ENCODE measurements around the gene FRA10AC1.
A peak's percentile ranks its signal among the peaks of the same experiment; 100 is the strongest.

FRA10AC1 gene, protein sequence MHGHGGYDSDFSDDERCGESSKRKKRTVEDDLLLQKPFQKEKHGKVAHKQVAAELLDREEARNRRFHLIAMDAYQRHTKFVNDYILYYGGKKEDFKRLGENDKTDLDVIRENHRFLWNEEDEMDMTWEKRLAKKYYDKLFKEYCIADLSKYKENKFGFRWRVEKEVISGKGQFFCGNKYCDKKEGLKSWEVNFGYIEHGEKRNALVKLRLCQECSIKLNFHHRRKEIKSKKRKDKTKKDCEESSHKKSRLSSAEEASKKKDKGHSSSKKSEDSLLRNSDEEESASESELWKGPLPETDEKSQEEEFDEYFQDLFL

DNA sequence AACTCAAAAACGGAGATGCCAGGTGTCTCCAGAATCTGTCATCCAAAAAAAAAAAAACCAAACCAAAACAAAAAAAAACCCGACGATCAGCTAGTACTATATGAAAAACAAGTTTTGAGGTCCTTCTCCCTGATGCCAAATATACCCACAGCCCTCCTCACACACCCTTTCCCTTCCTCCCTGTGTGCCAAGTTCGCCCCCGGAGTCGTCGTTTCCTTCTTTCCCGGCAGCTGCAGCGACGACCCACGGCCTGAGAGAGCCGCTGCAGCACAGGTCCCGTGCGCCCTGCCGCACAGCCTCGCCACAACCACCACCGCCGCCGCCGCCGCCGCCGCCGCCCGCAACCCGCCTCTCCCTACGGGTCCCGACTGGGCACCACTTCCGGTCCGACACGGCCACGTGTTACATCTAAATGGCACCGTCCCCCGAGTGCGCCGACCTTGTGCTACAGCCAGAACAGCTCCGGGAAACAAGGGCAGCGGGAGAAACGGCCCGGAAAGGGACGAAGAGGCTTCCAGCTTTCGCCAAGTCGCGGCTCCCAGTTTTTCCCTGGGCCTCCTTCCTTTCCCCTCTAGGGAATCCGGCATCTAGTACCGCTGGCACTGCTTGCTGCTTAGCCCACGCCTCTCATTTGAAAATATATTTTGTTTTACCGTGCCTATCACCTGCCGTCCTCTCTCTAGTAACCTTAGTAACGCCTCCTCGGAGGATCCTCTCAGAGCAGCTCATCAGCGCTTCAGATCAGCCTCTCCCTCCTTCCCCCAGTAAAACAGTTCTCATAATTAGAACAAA lies at the start of gene FRA10AC1:
FRA10AC1 (minus strand) TSS at position 383 of the 792 bp plus-strand sequence. CDS start 2,486 bp downstream, outside the sequence.
- DNase-seq: peak; percentile 69

DNA sequence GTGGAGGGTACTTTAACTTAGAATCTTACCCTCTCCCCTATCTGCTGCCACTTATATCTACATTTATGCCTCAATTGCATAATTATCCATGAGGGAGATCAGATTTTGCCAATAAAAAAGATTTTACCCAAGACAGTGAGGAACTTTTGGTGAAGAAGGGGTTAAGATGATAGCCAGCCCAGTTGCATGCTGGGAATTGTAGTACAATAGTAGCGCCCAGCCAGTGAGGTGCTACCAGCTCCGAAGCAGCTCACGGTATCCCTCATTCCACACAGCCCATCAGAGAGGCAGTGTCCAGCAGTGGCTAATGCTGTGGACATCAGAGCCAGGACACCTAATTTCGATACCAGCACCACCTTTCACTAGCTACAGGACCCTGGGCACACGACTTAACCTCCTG lies 49.4 kb upstream of the FRA10AC1 start:
- no peak for DNase-seq

DNA sequence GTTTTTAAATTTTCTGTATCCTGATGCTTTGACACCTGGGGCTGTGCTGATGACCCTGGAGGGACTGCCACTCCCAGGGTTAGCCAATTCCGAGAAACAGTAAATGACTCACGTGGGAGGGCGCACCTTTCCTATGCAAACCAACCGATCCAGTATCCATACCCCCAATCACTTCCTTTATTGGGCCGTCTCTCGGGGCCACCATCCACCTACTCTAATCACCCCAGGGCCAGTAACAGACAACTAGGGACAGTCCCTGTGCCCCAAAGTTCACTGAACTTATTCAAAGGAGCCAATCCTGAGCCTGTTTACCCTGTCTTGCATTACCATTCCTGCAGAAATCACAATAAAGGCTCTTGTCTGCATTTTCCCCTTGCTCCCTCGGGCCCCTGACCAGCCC lies 48.7 kb upstream of the FRA10AC1 start:
- DNase-seq: no peak

DNA sequence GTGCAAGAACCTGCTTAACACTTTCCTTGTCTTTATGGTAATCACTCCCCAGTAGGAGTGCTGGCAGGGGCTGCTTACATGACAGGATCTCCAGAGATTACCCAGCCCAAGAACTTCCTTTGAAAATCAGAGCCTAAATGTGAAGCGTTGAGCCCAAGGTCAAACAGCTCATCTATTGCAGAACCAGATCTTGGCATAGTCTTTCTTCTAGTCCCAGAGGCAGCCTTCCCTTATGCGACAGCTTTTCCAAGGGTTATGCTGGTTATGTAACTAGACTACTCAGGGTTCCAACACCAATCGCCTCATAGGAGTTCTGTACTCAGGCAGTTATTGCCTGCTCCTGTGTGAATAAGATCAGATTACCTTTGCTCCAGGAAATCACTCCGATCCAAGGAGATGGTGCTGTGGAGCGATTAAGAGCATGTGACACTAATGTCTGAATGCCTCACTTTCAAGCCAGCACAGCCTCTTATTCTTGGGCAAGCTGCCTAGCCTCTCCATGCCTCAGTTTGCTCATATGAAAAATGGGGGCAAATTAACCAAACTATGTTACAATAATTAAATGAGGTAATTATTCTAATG lies 46.9 kb upstream of the FRA10AC1 start:
- DNase-seq: no peak

DNA sequence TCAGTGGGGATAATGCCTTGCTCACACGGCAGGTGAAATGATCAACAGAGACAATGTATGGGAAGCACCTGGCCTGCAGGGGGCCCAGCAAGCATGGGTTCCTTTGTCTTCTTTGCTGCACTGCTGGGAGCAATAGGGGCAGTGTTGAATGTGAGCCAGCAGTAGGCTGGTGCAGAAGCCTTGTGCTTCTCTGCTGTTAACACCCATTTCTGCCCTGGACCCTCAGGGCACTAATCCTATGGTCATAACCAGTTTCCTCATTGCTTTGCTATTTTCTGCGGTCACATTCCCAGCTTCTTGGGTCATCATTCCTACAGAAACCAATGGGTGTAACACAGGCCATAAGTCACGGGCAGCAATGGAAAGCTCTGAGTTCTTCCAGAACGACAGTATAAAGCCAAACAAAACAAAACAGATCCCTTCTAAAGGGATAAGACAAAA lies 44.5 kb upstream of the FRA10AC1 start:
- no peak for DNase-seq

DNA sequence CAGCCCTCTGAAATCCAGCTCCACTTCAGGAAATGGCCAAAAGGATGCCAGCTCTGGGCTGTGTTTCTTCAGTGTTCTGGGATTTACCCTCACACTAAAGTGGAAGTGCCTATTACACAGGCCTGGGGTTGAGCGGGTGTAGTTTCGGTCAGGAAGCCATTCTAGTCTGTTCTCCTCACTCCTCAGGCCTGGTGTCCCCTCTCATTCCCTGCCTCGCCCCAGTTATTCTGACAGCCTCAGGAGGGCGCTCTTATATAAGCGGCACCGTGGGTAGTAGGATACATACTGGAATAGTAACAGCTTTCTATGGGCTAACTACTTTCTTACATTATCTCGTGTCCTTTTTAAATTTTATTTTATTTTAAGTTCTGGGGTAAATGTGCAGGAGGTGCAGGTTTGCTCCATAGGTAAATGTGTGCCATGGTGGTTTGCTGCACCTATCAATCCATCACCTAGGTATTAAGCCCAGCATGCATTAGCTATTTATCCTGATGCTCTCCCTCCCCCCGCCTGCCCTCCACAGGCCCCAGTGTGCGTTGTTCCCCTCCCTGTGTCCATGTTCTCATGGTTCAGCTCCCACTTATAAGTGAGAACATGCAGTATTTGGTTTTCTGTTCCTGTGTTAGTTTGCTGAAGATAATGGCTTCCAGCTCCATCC lies 43.1 kb upstream of the FRA10AC1 start:
- no peak for DNase-seq

DNA sequence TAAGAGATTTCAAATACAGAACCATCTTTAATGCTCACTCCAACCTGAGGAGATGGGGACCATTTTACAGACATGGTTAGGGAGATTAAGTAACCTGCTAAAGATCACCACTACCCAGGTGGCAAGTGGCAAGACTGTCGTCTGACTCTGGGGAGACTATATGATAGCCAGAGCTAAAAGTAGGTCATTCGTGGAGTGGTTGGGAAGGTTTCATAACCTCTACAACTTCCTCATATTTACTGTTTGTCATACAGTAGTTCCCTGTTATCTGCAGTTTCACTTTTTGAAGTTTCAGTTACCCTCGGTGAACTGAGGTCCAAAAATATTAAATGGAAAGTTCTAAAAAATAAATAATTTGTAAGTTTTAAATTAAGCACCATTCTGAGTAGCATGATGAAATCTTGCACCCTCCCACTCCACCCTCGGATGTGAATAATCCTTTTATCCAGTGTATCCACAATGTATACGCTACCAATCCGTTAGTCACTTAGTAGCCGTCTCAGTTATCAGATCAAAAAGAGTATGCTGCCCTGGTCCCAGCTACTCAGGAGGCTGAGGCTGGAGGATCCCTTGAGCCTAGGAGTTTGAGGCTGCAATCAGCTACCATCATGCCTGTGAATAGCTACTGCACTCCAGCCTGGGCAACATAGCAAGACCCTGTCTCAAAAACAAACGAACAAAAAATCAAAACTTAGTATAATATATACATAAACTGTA lies 40.4 kb upstream of the FRA10AC1 start:
- no peak for DNase-seq

DNA sequence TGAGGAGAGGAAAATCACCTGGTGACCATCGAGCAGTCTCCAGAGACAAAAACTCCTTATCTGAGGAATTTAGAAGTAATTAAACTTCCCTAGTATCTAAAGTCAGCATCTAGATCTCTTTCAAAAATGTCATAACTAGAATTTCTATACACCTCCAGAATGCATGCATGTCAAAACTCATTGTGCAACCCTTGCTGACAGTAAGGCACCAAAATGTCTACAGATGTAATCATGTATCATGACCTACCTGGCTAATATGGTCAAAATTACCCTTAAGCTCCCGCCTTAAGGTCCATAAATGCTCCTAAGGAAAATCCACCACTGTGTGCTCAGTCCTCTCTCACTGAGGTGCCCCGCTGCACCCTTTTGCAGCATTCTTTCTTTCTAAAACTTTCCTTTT lies 39.0 kb upstream of the FRA10AC1 start:
- no peak for DNase-seq

DNA sequence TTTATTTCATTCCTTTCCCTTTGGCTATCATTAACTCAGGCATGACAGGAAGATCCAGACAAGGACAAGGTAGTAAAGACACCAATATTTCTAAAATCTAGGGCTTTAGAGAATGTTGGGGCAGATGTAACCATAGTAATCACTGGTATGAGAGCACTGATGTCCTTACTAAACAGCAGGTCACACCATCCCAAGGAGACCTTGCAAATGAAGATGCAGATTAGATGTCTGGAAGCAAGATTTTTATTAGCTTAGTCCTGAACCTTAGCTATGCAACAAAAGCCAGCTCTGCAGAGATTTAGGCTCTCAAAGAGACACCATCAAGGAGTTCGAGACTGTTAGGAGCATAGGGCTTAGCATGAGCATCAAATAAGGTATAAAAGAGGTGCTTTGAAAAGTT lies 23.6 kb upstream of the FRA10AC1 start:
- no peak for DNase-seq

DNA sequence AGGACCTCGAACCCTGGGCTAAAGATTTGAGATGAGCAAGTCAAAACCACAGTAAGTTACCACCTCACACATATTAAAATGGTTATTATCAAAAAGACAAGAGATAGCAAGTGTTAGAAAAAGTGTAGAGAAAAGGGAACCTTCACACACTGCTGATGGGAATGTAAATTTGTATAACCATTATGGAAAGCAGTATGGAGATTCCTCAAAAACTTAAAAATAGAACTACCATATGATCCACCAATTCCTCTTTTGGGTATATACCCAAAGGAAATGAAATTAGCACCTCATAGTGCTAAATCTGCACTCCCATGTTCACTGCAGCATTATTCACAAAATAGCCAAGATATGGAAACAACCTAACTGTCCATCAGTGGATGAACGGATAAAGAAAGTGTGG lies 20.8 kb upstream of the FRA10AC1 start:
- no peak for DNase-seq

DNA sequence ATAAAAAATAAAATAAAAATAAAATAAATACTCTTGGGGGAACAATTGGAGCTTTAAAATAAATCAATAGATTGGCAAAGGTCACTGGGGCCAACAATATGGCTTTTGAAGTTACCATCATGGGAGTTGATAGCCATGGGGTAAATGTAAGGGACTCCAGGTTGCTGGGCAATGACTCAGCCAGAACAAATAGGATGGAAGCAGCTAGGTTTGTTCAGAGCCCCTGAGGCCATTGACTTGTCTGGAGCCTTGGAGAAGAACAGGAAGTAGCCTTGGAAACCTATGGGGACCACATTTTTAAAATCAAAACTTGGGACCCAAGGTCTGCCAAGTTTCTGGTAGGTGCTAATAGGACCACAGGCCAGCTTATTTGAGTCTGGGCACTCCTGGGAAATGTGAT lies 20.2 kb upstream of the FRA10AC1 start:
- DNase-seq: no peak

DNA sequence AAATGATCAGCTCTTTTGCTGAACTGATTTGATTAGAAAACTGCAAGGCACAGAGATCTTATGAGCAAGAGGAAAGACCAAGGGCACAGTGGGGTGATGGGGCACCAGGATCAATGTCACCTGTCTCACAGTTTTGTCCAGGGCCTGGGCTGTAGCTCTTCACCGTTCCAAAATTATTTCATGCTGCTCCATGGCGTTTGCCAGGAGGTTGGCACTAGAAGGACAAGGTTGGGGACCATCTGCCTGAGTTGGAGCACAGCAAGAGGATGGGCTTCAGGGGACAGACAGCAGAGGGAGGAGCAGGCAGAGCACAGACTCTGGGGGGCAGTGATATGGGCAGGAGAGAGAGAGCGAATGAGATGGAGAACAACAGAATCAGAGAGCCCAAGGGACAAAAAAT lies 17.5 kb upstream of the FRA10AC1 start:
- DNase-seq: no peak

DNA sequence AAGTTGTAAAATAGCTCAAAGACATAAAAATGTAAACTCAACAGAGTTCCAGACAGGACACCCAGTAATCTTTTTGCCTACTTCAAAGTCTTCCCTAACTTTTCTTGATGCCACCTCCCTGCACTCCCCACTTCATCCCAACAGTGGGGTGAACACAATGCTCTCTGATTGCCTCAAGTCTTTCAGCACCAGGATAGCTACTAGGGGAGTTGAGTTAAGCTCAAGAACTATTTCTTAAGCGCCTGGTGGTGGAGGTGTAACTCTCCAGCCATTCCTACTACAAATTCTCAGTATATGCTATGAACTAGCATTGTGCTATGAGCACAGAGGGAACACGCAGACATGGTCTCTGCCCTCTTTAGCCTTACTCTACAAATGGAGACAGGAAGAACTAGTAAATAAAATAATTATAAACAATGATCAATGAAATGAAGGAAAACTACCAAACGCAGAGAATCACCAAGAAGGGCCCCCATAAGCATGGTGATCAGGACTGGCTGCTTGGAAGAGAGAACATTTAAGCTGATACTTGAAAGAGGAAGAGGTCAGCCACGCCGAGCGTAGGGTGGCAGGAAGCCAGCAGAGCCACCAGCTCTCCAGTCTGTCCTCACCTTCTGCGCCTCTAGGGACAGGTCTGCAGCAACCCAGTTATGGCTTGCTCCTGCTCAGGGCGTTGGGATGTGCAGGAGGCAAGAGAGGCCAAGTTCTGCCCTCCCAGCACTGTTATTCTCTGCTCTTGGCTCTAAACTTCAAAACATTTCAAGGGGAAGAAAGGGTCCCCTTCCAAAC lies 16.7 kb upstream of the FRA10AC1 start:
- DNase-seq: no peak

DNA sequence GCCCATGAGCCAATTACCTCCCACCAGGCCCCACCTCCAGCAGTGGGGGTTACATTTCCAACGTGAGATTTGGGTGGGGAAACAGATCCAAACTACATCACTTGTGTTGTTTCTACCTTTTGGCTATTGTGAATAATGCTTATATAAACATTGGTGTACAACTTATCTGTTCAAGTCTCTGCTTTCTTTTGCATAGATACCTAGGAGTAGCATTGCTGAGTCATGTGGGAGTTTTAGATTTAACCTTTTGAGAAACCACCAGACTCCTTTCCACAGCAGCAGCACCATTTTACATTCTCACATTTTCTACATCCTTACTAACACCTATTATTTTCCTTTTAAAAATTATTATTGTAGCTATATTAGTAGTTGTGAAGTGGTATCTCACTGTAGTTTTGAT lies 14.4 kb upstream of the FRA10AC1 start:
- no peak for DNase-seq

DNA sequence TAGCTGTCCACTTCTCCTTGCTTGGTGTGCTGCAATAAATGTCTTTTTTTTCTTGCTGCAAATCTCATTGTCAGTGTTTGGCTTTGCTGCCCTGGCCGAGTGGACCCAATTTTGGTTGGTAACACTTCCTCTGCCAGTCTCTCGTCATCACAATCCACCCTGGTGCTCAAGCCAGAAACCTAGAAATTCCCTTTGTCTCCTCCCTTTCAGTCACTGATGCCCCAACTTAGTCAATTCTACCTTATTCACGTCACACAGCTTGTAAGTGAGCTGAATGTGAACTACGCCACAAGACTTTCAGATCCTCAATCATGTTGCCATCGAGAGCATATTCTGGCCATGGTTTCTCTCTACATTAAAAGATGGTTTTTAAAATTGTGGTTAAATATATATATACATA lies 13.0 kb upstream of the FRA10AC1 start:
- DNase-seq: no peak

DNA sequence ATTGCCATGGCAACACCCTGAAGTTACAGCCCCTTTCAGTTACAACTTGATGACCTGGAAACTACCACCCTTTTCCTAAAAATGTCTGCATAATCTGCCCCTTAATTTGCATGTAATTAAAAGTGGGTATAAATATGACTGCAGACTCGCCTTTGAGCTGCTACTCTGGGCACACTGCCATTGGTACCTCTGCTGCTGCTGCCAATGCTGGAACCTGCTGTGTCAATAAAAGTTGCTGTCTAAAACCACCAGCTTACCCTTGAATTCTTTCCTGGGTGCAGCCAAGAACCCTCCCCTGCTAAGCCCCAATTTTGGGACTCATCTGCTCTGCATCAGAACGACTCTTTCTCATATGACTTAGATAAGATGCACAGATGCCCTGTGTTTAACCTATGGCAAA lies 10.2 kb upstream of the FRA10AC1 start:
- DNase-seq: no peak

DNA sequence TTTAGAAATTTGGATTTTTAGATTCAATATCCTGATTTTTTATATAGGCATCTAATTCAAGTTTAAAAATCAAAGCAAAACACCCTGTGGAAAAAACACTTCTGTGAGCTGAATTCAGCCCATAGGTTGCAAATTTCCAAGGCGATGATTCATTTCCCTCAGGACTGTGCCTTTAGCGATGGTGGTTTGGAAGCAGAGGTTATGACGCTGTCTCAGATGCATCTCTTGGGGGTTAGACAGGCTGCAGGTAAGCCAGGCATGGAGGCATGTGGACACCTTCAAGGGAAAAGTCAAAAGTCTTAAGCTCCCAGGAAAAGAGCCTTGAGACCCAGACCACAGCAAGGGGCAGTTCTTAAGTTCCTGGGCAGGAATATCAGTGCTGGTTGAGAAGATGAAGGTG lies 9.5 kb upstream of the FRA10AC1 start:
- DNase-seq: no peak

DNA sequence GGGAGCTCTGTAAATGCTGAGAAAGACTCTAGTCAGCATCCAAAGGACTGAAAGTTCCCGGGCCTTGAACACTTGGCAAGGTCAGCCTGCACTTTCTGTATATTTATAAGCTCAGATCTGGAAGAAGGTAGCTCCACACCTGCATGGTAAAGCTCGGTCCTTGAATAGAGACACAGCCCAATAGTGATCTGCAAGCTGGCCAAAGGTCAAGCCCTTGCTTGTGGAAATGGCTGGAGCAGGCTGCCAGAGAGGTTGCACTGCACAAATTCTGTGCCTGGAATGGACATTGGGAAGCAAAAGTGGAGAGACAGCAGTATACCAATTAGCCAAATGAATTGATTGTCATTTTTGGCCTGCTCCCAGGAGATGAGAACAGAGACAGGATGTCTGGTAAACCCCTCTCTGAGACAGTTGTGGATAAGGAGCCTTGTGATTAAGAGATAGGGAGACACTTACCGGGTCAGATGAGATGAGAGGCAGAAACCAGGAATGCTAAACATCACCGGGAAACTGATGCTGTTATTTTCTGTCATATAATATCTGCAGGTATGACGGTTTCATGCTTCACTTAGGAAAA lies 8.0 kb upstream of the FRA10AC1 start:
- DNase-seq: no peak

DNA sequence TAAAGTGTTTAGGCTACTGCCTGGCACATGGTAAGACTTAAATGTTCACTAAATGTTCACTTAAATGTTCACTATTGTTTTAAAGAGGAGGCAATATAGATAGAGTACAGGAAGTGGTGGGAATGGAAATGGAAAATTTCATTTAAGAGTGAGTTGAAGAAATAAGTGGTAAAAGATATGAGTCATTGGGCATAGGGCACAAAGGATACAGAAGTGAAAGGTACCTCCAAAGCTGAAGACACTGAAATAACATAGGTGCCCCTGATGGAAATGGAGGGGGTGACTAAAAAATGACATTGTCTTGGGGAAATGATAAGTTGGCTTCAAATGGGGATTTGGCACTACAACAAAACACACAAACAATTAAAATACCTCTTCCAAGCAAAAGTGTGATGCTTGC lies 5.2 kb upstream of the FRA10AC1 start:
- DNase-seq: no peak

DNA sequence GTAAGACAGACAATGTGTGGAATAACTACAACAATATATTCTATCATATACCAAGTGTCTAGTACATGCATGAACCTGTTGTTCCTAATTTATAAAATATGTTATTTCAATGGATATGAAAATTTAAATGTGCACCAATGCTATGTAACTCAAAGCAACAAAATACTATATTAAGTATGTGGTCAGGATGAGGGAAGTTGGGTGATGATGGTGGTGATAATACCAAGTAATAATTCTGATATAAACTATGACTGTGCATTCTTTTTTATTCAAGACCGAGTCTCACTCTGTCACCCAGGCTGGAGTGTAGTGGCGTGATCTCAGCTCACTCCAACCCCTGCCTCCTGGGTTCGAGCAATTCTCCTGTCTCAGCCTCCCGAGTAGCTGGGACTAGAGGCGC lies 2.1 kb upstream of the FRA10AC1 start:
- DNase-seq: no peak

DNA sequence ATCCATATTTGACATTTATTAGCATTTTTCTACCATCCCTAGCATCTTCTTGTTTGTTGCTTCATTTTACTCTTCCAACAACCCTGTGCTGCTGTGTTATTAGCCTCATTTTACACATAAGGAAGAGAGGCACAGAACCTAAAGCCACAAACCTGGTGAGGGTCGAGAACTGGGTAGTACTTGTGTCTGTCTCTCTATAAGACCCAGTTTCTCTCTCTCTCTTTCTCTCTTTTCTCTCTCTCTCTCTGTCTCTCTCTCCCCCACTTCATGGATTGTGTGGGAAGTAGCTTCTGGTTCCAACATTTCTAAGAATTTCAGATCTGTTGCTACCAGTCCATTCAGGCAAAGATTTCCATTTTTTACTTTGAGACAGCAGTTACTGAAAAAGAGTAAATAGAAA lies 1.4 kb upstream of the FRA10AC1 start:
- no peak for DNase-seq

DNA sequence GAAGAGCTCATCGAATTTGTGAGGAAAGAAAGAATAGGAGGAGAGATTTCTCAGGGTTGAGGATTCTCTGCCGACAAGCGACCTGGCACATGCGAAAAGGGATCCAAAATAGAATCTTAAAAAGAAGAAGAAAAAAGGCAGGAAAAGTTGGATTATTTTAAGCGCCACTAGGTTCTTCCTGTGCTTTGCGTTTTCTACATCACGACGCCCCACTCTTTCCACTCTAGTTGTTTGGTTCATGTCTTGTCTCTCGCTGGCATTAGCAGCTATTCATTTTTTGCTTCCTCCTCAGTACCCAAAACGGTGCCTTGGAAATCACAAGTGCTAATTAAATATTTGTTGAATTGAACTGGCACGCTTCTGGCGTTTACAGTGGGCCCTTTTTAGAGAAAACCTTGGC lies 674 bp upstream of the FRA10AC1 start:
- DNase-seq: no peak
